Stimulated activated CD4-positive, alpha-beta T cell treated with anti-CD3 and anti-CD28 coated beads, Interleukin-15, amount 100 ng/mL, for 48 hours (primary cell): ENCODE results near the gene PHLDB2.

Experiments
- DNase-seq, 2 donors: peaks; one replicate each; pipeline ENCODE4 v3.0.0-alpha.2; 2020; ENCODE audit warnings: low read depth in 2 of 2

The PHLDB2 gene

DNA sequence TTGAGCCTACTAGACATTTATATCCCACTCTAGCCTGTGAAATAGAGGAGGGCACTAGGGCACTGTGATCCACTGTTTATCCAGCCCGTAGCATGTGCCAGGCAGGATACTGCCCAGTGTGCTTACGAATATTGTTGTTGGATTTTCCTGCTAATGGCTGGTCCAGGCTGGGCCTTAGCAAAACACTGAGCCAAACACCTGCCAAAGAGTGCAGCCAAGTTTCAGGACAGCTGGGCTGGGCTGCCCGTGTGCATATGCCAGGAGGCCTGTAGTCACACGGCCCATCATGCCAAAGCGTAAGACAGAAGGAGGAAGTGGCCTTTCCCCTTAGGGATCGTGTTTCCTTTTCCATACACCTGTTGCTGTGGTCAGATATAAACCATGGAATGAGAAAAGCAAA is 65.2 kb downstream of the PHLDB2 start:
- no peak for DNase-seq

DNA sequence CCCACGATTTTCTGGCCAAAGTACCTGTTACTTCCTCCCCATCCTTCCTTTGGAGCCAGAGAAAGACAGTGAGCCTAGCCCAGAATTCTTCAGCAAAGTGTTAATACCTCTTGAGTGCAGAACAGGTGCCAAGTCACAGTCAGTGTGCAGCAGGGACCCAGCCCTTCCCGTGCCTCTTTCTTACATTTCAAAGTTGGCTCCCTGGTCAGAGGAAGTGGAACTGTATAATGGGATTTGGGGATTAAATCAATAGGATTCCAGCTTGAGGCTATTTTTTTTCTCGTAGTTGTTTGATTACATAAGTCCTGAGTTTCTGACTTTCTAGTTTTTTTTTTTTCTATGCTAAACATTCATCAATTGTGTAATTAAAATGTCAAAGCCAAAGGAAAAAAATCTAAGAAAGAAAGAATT is 67.2 kb downstream of the PHLDB2 start:
- no peak for DNase-seq

DNA sequence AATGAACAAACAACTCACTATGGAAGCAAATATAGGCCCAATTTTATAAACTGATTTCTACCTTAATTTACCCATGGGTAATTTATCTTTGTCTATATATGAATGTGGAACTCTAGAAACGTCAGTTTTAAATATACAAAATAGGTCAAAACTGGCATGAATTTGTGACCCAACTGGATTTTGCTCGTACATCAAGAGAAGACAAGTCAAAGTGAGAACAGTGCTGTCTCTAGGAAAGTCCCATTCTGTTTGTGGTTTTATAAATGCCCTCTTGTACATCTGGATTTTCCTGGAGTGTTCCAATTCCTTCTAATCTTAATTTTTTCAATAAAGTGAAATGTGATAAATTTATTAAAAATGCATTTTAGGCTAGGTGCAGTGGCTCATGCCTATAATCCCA is 69.5 kb downstream of the PHLDB2 start:
- DNase-seq, result no peak

DNA sequence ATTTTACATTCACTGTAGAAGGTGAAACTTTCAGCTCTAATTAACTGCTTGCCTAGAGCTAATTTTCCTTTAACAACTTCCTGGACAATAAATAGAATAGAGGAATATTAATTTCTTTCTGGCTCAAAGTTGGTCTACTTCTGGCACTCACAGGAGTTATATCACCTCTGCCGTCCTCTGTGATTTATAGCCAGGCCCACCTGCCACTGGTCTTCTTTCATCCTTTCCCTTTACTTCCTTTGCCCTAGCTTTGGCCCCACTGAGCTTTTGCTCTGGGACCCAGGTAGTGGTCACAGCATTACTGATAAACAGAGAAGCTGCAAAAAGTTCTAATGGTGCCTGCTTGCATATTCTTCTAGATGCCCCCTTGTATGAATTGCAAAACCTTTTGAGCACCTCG is 70.4 kb downstream of the PHLDB2 start:
- DNase-seq, result no peak

DNA sequence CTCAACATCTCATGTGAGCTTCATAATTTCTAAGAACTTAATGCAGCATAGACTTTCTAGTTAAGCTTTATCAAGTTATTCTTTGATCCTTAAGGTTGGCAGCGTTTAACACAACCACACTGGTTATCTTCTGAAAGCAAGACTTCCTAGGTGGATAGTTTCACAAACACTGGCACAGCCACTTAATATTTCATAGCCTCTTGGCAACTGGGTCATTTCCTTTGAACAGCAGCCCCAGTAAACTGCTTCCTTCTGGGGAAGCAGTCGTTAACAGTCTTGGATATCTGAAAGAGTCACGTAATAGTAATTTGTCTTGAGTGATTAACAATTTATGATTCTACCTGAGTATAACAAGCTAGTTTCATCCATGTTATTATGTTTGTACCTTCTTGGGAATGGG is 73.9 kb downstream of the PHLDB2 start:
- DNase-seq, result no peak

DNA sequence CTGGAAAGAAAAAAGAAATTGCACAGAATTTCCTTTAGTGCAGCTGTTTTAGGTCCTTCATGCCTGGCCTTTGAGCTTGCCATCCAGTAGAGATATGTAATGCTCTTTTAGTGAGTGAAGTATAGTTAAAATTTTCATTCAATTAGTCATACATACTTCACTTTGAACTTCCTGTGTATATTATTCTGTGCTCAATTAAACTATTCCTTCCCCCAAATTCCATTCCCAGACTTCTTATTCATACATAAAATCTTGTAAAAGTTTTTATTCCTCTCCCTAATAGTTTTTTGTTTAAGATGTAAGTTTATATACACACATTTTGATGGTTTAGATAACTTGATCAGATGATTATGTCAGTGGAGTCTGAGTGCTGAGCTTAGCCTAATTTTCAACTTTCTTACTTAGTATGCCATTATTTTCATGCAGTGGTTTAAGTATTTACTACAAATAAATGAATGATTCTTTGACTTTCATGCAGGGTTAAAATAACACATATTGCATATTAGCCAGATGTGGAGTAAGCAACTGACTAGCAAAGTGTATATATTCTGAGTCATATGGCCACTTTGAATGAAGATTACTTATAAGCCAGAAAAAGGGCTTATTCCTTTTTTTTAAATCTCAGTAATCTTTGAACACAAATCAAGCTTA is 77.3 kb downstream of the PHLDB2 start:
- DNase-seq, result no peak

DNA sequence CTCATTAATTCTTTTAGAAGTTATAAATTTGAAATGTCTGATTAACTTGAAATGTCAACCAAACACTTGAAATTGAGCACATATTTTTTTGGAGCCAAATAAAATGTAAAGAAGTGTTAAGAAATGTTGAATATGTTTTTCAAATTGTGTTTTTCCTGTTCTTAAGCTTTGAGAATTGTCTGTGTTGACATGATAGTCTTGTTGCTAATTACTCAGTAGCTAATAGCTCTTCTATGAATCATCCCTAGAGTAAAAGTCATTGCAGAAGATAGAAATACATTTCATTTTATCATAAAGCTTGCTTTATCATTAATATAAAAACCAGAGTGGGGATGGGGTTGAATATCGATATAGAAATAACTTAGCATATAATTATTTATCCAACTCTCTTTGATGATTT is 77.9 kb downstream of the PHLDB2 start:
- no peak for DNase-seq

DNA sequence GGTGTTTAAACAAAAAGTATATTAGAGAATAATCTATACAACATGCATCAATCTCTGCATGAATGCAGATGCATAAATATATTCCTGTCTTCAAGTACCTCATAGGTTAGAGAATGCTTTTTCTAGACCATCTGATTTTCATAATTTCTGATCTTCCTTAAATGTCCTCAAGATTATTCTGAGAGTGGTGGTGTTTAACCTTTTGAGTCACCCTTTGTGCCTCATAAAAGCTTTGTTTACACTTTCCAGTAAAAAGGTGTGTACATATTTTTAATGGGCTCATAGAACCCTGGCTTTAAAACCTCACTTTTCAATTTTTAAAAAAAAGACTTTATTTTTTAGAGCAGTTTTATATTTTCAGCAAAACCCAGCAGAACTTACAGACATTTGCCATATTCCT is 78.8 kb downstream of the PHLDB2 start:
- DNase-seq, result no peak

DNA sequence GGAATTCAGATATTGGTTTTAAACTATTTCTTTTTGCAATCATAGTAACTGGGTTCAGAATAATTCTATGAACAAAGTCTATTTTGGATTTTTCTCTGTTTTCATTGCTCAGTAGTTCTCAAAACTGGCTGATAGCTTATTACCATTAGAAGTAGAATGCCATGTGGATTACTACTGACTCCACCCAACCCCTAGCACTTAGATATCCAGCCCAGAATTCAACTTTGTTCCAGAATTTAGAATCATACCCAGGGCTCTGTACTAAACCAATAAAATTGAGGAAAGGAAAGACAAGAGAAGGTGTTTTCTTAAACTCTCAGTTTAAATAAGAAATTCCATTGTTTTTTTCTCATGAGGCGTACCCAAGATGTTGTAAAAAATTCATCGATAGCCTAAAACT is 80.8 kb downstream of the PHLDB2 start:
- no peak for DNase-seq

DNA sequence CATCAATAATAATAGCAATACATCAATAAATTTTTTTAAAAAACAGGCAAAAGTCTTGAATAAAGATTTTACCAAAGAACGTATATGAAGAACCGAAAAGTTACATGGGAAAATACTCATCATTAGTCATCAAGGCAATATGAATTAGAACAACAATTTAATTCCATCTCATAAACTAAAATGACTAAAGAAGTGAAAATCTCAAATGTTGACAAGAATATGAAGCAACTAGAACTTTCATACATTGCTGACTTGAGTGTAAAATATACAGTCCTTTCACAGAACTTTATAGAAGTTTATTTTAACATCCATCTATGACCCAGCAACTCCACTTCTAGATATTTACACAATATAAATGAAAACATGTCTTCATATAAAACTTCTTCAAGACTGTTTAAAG is 84.5 kb downstream of the PHLDB2 start:
- DNase-seq, result no peak

DNA sequence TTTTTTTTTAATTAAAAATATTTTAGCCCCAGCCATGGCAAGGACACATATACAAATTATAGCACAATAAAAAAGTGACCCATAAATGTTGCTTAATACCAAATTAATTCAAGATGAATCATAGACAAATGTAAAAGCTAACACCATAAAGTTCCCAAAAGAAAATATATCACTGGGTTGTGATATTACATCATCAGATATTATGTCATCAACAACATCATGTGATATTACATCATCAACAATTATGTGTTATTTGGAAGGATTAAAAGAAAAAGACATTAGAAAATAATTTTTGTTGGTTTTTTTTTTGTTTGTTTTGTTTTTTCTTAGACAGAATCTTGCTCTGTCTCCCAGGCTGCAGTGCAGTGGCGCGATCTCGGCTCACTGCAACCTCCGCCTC is 85.3 kb downstream of the PHLDB2 start:
- DNase-seq, result no peak

DNA sequence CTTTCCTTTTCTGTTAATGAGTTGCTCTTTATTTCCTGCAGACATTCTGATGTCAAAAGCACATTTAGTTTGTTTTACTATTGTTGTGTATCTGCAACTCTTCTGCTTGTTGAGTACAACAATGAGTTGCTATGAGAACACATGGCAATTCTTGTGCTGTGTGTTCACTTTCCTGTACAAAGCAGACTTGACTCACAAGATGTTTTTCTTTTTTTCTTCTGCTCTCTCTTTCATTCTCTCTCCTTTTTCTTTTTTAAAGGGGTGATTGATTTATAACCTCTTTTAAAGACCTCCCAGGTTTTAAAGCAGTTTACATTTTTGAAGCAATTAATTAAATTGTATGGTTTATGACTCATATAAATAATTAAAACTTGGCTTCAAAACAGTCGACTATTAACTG is 88.2 kb downstream of the PHLDB2 start:
- no peak for DNase-seq

DNA sequence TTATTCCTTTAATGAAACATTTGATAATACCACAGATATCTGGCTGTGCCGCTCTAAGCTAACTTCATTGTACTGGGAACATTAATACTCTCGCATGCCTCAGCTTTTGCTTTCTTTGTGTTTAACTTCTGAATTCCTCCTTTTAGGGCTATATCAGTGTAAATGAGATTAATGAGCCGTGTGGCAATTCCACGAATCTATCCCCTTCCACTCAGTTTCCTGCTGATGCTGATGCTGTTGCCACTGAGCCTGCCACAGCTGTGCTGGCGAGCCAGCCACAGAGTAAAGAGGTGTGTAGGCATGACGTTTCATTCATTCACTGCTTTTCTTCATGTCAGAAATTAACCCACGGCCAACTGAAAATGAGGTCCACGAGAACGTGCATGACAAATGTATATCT is 89.7 kb downstream of the PHLDB2 start:
- no peak for DNase-seq

DNA sequence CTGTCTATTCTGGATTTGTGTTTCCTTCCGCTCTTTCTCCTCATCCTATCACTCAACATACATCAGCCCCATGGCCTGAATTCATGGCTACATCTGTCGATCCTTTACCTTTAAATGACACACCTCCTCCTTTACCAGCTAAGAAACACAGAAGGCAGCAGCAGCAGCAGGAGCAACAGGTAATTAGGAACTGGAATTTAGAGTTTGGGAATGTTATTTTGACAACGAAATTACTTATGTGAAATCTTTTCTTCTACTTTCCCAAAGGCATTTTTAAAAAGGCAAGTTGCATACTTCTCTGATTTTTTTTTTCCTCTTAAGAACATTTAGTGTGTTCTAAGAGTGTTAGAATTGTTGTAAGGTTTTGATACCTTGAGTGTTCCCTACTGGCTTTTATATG is 90.6 kb downstream of the PHLDB2 start:
- no peak for DNase-seq

DNA sequence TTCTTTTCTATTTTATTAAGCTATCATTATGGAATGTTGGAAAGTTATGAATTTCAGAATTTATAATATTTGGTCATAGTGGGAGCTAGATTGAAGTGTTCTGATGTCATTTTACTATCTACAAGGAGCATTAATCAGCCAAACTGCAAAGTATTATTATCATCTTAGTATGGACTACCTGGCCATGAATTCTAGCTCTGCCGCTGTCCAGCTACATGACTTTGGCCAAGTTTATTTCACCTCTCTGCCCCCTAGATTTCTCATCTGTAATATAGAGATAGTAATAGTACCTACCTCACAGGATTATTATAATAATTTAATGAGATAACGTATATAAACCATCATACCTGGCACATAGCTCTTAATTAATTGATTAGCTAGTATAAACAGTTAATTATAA is 92.0 kb downstream of the PHLDB2 start:
- DNase-seq, result no peak

DNA sequence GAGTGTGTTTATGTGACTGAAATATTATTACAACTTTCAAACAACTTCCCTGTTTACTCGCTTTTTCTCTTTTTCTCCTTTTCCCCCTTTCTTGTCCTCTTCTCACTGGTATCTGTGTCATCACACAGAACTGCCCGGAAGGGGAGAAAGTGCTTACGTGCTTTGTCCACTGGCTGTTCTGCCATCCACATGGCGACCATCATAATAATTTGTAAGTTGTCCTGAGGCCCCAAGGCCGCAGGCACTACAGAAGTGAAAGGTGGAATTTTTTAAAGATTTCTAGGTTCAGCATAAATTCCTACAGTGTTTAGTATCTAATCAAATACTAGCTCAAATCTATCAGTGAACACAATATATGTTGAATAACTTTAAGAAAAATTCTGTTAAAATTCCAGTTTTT is 93.0 kb downstream of the PHLDB2 start:
- DNase-seq, result no peak

DNA sequence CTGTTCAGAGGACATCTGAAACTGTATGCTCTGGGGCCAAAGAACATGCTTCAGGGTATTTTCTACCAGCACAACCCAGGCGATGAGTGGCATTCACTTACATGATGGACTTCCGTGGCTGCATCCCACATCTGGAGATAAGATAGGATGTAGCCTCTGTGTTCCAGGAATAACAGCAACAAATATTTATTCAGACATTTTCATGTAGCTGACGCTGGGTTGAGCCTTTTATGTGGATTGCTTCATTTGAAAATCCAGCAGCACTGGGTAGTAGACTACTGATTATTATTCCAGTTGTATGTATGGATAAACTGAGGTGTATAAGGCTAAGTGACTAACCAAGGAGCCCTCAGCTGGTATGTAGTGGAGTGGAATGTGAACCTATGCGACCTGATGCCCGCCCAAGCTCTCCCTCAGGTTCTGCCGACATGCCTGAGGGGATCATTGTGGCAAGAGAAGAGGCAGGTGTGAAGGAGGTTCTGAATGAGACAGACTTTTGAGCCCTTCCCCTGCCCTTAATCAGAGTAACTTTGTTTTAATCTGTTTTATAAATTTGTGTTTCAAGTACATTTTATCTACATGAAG is 93.9 kb downstream of the PHLDB2 start:
- DNase-seq, result no peak

DNA sequence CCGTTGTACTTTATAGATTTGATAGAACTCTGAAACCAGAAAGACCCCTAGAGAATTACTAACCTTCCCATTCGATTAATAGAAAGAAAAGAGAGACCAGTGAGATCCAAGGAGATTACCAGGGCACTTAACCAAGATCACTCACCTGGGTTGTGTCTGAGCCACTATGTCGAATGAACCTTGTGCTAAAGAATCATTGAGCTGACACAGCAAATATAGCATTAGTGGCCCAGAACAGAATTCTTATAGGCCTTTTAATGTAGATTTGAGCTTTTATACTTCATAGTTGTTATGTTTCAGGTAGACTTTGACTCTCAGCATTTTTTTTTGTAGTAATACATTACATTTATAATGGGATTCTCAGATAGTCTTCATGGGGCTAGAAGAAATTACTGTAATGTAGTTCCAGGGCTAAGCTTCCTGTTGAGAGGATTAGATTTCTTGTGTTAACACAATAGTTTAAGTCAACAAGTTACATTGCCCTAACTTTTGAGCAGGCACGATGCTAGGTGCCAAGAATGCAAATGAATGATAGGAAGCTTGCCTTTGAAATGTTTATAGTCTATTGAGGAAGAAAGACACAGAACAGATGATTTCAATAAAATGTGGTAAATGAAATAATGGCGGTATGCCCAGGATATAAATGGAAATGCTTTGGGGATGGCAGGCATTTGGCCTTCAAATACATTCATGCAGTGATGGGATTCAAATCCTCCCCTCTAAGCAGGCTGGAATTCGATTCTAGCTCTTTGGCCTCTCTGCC is 95.3 kb downstream of the PHLDB2 start:
- no peak for DNase-seq

DNA sequence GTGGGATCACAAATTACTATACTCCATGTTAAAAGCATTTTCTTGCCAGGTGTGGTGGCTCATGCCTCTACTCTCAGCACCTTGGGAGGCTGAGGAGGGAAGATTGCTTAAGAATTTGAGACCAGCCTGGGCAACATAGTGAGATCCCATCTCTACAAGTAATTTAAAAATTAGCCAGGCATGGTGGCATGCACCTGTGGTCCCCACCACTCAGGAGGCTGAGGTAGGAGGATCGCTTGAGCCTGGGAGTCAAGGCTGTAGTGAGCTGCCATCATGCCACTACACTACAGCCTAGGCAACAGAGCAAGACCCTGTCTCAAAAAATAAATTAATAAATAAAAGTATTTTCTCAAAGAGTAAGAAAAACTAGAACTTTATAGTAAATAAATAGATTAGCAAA is 96.8 kb downstream of the PHLDB2 start:
- DNase-seq, result no peak

DNA sequence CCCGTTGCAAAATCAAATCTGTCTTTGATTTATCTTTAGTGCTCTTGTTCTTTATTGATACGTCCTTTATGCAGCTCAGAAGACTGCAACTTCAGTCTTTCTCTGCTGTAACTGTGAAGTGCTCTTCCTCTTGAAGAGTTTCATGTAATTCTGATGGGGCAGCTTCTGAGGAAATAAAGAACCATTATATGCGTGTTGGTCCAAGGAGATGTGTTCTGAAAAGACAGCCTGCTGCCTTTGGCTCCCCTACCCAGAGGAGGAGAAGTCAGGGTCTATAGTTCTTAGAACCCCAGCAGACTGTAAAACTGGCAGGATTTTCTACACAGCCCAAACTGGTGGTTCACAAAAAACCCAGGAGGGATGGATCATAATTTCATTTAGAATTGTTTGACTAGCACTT is 97.4 kb downstream of the PHLDB2 start:
- DNase-seq, result no peak

DNA sequence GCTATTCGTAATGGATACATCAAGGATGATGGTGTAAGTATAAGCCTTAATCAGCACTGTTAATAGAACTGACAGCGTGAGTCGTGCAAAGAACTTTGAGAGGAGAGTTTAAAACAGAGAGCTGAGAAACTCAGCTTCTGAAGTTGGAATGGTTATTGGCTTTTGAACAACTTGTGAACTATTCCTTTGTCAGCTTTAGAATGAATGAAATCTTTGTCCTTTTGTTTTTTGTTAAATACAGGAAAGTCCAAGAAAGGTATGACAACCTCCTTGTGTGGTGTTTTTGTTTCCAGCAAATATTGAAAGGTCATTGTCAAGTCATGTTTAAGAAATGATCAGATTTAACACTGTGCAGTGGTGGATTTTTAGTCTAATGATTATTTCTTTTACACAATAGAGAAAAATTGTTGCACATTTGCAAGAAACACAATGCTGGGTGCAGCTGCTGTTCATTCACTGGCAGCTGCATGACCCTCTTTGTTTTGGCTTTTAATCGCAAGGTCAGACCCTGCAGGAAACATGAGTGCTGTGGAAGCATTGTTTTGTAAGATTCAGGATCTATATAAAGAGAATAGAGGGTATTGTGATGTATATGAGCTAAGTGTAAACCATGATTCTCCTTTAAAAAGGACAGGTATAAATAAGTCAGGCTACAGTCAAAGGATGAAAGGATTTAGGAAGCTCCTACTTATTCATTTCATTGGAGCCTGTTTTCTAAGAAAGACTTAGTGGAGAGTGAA is 98.1 kb downstream of the PHLDB2 start:
- no peak for DNase-seq

DNA sequence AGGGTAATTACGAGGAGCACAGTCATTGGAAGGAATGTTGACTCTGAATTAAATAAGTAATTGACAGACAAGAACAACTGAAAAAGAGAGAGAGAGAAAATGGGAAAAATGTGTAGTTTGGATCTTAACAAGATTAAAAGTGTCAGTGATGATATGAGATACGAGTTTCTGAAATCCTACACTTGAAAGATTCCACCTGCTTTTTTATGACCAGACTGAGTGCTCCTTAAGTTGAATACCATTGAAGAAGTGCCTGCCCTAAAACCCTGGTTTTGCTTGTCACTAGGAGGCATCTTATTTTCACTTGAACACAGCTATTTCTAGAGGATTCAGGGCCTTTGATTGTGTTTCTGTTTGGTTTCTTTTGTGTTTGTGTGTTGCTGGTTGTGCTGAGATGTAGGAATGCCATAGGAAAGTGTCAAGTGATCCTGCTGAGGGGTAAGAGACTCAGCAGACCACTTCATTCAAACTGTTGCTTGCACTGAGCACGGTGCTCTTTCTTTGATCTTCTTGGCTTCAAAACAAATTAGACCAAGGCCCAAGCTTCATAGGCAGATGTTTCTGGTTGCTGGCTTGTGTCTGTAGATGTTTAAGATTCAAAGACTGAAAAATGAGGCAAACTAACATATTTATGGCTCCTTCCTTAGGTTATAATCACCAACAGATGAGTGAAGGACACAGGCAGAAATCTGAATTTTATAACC is 102.5 kb downstream of the PHLDB2 start:
- DNase-seq, result no peak
